ENCODE measurements around the gene SOBP.

Gene SOBP

DNA sequence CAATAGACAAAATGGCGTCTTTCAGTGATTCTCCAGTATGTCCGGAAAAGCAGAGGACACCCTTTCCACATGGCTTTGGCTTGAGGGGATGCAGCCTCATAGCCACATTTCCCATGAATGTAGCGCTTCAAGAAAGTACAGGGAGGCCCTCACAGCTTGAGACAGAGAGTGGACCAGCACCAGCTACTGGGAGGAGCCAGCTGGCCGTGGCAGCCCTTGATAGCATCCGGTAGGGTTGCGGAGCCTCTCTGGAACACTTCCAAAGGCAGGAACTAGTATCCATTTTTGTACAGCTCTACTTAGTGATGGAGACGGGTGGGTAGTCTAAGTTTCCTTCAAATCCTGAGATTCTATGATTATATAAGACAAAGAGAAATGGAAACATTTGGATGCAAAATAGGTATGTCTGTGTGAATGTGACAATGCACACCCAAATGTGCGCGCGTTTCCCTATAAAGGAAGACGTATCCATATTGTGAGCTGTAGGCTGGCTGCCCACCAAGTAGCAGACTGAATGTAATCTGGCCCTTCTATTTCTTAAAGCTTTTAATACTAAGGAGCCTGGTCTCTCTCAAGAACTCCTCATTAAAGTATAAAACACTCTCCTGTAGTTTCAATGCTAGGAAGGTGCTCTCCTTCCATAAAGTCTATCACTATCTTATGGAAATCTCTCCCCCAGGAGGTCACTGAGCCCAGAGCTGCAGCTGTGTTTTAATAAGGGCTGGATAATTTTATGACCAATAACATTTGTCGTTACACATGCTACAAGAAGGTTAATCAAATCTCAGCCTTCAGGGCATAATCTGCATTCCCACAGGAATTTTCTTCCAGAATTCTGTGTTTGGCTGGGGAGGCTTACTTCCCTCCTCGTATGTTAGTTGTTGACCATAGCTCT is 74.0 kb downstream of the SOBP start:
- no peak overlapping the region for H3K4me3 ChIP-seq (ENCODE audit: low read length)
- TF ChIP-seq ZNF274 (IDR thresholded peaks at IDR 0.05; ENCODE audit: low read depth, low read length): no peak

DNA sequence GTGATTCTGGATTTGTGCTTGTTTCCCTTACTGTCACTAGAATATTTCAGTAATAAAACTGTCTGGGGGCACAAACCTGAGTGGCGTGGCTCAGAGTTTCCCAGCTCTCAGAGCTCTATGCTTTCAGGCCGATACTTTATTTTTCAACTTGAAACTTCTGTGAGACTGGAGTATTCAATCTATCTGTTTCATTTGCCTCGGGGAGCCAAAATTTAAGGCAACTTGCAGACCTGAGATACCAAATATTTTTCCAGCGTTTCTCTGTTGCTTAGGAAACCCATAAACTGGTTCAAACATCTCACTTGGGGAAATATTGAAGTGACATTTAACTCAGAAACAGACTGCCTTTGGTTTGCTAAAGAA is 74.7 kb downstream of the SOBP start:
- no peak for TF ChIP-seq ZNF274 (IDR thresholded peaks at IDR 0.05; ENCODE audit: low read depth, low read length)
- H3K4me3 ChIP-seq (ENCODE audit: low read length): no peak overlapping the region

DNA sequence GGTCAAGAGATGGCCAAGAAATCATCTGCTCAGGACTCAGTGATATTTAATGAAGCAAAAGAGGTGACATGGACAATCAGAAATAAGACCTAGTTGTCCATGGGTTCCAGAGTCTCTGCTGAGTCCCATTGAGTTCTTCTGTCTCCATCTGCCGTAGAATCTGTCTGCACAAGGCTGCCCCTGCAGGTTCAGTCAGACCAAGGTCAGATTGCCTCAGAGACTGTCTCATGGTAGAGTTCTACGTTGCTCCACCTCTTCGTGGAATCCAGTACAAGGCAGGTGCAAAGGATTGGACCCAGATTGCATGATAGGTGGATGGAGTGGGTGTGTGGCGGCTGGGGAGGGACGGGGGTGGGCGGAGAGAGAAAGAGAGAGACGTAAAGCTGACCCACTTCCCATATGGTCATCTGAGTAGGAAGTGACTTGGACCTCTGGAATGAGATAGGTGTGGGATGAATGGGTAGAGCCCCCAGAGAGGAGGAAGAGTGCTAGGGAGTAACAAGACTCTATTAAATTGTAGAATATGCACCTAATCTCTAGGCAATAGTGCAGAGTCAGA is 75.3 kb downstream of the SOBP start:
- TF ChIP-seq ZNF274 (IDR thresholded peaks at IDR 0.05; ENCODE audit: low read depth, low read length): no peak
- no peak overlapping the region for H3K4me3 ChIP-seq (ENCODE audit: low read length)

DNA sequence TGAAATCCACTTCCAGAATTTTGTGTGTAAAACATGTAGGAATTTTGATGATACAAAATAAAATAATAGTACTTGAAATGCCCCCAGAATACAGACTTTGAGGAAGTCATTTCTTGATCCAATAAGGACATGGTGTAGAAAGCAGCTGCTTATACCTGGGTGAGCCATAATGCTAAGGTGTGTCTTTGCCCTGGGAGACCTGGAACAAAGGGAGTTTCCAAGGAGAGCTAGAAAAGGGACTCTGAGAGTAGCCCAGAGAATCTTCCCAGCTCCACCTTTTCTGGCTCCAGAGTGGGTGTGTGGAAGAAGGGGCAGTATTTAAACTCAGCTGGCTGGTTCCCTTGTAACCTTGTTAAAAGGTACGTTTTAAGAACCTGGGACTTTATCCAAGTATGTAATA is 77.7 kb downstream of the SOBP start:
- TF ChIP-seq ZNF274 (IDR thresholded peaks at IDR 0.05; ENCODE audit: low read depth, low read length): no peak
- no peak overlapping the region for H3K4me3 ChIP-seq (ENCODE audit: low read length)

DNA sequence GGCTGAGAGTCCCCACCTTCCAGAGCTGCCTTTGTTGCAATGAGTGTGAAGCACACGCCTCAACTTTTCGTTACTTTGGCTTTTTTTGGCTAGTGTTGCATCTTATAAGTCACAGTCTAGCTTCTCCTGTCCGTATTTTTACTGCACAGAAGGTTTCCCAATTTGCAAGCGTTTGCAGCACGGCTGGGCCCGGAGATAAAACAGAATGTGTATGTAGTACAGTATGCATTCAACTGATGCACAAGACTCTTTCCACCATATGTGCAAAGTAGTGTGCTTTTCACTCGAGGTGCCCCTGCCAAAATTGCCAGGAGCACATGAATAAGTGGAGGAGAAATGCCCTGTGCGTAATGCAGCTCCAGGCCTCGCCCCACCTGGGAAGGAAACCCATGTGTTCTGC is 79.6 kb downstream of the SOBP start:
- no peak for TF ChIP-seq ZNF274 (IDR thresholded peaks at IDR 0.05; ENCODE audit: low read depth, low read length)
- no peak overlapping the region for H3K4me3 ChIP-seq (ENCODE audit: low read length)

DNA sequence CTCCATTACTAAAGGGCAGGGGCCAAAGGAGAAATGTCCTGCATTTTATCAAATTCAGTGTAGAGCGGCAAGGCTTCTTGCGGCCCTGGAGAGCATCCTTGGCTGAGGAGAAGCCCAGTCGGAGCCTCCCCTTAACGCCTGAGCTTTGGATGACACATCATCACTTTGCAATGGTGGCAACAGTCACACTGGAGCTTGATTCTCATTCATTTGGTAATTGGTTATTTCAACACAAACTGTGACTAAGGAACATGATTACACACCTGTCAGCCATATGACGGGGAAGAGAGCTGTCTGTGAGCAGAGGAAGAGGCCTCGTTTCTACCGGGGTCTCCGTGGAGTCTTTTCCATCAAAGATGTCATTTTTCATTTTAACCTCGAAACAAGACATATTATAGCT is 81.4 kb downstream of the SOBP start:
- no peak for TF ChIP-seq ZNF274 (IDR thresholded peaks at IDR 0.05; ENCODE audit: low read depth, low read length)
- H3K4me3 ChIP-seq (ENCODE audit: low read length): no peak overlapping the region

DNA sequence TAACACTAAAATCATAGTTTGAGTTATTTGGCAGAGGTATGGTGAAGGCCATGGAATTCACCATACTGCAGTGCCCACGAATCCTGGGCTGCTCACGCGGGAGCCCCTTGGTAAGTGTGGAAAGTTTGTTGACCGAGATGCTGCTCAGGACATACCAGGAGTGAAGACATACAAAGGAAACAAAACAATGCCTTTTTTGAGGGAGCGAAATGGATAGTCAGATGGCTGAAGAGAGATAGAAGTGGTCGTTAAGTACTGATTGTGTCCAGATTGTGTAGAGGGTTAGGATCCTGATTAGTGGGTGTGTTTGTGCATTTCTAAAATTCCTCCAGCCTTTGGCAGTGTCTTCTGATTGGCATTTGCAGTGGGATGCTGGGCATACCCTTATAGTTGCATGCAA is 83.0 kb downstream of the SOBP start:
- no peak overlapping the region for H3K4me3 ChIP-seq (ENCODE audit: low read length)
- no peak for TF ChIP-seq ZNF274 (IDR thresholded peaks at IDR 0.05; ENCODE audit: low read depth, low read length)

DNA sequence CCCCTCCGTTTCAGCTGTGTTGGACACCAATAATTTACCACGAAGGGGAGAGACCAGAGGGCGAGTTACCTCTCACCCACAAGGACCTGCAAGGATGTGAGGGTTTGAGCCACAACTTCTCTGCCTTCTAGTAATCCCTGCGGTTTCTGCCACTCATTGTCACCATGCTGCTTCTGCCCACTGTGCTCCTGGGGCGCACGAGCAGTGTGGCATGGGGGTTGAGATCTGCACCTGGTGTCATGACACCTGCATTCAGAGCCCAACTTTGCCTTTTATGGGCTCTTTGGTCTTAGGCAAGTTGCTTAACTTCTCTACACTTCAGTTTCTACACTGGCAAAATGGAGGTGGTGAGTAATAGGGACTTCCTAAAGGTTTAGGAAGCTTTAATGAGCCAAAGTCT is 84.9 kb downstream of the SOBP start:
- no peak overlapping the region for H3K4me3 ChIP-seq (ENCODE audit: low read length)
- no peak for TF ChIP-seq ZNF274 (IDR thresholded peaks at IDR 0.05; ENCODE audit: low read depth, low read length)

DNA sequence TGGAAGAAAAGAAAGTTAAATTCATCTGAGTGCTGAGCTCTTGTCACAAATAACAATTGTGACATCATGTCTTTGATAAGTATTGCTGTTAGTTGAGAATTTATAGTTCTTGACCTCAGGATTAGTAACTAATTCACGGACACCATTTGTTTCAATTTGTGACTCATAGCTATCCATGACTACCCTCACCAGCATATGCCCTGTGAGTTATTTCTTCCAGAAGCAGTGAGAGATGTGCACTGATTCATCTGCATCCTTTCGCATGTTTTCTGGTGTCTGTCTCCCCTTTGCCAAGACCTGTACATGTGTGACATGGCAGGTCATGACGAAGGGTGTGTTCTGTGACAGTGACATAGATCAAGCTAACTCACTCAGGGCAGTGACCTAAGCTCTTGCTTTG is 86.9 kb downstream of the SOBP start:
- H3K4me3 ChIP-seq (ENCODE audit: low read length): no peak overlapping the region
- no peak for TF ChIP-seq ZNF274 (IDR thresholded peaks at IDR 0.05; ENCODE audit: low read depth, low read length)

DNA sequence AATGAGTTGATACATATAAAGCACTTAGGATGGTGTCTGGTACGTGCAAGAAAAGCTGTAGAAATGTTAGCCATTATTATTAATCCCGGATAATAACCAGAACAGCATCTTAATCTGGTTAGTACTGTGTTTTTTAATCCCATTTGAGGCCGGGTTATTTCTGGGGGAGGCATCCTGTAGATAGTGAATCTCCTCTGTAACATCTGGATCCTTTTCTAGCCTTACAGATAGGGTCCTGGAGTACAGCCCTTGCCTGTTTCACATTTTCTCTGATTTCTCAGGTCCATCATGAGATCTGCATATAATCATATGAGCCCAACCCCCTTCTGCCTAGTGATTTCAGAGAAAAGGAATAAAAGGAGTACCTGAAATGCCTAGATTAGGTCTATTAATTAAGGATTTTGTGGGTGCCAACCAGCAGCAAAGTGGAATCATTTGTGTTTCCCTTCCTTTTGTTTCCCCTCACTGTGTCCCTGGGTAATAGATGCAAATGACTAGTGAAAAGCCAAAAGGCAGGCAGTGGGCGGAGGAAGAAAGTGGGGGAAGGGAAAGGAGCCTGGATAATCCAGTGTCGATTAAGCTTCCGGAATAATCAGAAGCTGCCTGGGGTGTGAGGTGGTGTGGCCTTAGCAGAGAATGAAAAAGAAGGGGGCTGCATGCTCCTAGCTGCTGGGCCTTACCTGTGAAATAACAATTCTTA is 88.9 kb downstream of the SOBP start:
- H3K4me3 ChIP-seq (ENCODE audit: low read length): no peak overlapping the region
- TF ChIP-seq ZNF274 (IDR thresholded peaks at IDR 0.05; ENCODE audit: low read depth, low read length): no peak

DNA sequence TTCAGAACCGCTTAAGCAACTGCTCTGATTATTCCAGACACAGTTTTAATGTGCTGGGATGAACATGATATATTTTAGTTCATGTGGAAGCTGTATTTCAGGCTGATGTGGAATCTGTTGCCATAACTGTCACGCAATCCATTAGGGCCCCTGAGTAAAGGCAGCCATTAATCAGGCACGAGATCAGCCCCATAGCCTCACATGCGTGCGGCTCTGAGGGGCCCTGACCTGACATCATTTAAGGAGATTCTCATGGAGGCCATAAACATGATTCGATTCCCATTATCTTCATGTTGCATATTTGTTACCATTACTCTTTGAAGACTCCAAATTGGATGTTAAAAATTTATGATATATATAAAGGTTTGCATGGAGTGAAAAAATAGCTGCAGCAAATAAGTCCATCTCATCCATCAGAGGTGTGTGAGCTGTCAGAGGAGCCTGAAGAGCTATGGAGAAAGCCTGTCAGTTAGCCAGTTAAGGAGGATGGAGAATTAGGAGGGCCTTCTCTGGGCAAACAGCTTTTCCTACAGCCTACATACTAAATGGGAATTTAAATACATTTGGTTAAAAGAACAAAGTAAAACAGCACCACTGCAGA is 89.6 kb downstream of the SOBP start:
- TF ChIP-seq ZNF274 (IDR thresholded peaks at IDR 0.05; ENCODE audit: low read depth, low read length): no peak
- H3K4me3 ChIP-seq (ENCODE audit: low read length): no peak overlapping the region

DNA sequence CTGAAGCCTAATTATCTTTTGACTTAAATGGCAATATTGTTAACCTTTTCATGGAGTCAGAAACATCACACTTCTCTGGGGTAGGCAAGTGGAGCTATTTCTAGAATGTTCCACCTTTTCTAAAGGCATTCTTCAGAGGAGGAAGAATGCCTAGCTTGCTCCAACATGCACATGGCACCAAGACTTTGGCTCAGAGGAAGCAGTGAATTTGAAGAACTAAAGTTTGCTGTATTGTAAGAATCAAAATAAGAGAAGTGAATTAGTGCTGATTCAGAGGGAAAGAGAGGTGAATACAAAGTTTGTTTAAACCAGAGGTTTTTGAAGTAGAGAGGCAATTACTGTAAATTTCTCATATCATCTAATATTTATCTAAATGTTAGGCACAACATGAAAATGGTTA is 92.2 kb downstream of the SOBP start:
- no peak for TF ChIP-seq ZNF274 (IDR thresholded peaks at IDR 0.05; ENCODE audit: low read depth, low read length)
- H3K4me3 ChIP-seq (ENCODE audit: low read length): no peak overlapping the region

DNA sequence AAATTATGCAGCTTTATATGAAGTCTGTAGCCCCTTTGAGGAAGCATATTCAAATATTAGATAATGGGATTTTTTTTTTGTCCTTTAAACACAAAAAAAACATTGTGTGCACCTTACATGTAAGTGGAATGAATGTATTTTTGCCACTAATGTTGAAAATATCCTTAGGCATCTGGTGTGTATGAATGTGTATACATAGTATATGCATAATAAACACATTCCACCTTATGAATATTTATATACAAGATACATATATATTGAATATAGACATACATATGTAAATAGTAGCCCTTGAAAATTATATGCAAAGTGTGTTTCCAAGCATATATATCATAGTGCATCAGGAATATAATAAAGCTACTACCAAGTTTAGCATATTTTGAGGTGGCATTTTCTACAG is 94.8 kb downstream of the SOBP start:
- no peak overlapping the region for H3K4me3 ChIP-seq (ENCODE audit: low read length)
- no peak for TF ChIP-seq ZNF274 (IDR thresholded peaks at IDR 0.05; ENCODE audit: low read depth, low read length)

DNA sequence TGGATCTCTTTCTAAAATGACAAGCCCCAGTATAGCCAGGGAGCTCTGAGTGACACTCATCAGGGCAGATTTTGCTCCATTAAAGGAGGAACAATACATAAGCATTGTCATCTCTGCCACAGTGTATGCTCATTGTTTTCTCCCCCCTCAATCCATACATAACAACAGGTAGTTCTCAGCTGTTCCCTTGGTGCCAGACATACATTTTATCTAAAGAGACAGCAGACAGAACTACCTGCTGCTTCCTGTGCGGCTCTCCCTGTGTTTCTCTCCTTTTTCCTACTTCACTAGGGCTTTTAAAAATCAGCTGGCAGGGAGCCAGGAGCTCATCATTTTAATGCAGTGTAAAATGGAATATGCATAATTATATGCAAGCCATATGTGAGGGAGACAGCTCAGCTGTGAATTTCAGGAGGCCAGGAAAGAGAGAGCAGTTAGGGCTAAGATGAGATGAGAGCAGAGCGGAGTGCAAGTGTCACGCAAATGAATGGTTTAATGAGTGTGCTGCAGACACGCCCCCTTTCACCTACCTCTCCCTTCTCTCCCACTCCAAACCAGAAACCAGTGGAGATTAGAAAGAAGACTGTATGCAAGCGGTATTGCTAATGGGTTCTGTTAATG is 96.0 kb downstream of the SOBP start:
- no peak for TF ChIP-seq ZNF274 (IDR thresholded peaks at IDR 0.05; ENCODE audit: low read depth, low read length)
- no peak overlapping the region for H3K4me3 ChIP-seq (ENCODE audit: low read length)

Data from GM08714 (cell line).